Measurements from ENCODE around the gene SPINT4.
"Not testable (repeated sequence)": the region's sequence is repeated elsewhere in the genome, so short reads cannot be mapped to it uniquely, and the experiment has no call there.

The SPINT4 gene

DNA sequence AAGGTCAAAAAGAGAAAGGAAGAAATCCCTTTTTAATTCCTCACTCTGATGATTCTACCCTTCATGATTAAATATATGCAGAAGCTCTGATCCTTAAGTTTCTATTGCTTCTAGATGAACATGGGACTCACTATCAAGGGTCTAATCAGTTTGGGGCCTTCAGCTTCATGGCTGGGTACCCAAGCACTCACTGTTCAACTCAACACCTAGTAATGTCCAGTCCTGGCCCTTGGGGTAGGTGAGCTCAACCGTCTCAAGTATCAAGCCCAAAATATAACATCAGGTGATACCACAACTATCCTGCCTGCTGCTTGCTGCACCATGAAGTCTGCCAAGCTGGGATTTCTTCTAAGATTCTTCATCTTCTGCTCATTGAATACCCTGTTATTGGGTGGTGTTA lies at the start of gene SPINT4:
Gene SPINT4, plus strand, starts transcription at position 301 of the 400 bp plus-strand sequence. Its CDS starts 21 bp downstream, at position 322.
- DNase-seq, result no peak

DNA sequence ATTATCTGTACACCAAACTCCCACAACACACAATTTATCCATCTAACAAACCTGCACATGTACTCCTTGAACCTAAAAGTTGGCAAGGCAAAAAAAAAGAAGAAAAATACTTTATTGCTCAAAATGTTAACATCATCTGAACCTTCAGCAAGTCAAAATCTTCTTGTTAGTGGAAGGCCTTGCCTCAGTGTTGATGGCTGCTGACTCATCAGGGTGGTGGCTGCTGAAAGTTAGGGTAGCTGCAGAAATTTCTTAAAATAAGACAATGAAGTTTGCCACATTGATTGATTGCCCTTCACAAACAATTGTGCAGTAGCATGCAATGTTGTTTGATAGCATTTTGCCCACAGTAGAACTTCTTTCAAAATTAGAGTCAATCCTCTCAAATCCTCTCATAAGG lies 49.4 kb upstream of the SPINT4 start:
- no peak for DNase-seq

DNA sequence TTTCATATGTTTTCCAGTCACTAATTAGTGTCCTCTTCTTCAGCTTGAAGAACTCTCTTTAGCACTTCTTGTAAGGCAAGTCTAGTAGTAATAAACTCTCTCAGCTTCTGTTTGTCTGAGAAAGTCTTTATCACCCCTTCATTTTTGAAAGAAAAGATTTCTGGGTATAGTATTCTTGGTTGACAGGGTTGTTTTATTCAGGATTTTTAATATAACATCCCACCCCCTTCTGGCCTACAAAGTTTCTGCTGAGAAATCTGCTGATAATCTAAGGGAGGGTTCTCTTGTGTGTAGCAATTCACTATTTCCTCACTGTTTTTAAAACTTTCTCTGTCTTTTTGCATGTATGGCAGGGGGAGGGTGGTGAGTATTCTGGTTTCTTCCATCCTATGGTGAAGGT lies 42.5 kb upstream of the SPINT4 start:
- DNase-seq, result no peak

DNA sequence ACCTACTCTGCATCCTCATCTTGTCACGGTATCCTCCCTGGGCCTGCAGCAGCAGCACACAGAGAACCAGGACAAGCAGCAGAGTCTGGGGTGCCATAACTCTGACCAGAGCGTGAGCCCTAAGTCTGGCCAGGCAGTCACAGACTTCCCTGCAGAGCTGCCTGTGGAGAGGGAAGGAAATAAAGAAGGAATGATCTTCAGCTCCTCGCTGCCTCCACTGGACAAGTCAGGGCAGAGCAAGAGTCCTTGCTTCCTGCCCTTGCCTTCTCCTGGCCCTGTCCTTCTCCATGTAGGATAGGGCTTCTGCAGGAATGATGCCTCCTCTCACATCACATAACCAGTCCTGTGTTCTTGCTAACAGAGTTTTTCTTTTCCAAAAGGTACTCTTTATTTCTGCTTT lies 36.3 kb upstream of the SPINT4 start:
- DNase-seq, result no peak

DNA sequence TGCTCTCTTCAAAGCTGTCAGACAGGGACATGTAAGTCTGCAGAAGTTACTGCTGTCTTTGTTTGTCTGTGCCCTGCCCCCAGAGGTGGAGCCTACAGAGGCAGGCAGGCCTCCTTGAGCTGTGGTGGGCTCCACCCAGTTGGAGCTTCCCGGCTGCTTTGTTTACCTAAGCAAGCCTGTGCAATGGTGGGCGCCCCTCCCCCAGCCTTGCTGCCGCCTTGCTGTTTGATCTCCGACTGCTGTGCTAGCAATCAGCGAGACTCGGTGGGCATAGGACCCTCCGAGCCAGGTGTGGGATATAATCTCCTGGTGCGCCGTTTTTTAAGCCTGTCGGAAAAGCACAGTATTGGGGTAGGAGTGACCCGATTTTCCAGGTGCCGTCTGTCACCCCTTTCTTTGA lies 28.8 kb upstream of the SPINT4 start:
- not testable (repeated sequence) for DNase-seq

DNA sequence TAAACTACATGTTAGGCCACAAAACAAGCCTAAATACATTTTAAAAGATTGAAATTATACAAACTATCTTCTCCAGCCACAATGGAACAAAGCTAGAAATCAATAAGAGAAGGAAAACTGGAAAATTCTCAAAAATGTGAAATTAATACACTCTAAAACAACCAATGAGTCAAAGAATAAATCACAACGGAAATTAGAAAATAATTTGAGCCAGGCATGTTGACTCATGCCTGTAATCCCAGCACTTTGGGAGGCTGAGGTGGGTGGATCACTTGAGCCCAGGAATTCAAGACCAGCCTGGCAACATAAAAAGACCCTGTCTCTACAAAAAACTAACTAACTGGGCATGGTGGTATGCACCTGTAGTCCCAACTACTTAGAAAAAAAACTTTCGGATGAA lies 26.7 kb upstream of the SPINT4 start:
- no peak for DNase-seq

DNA sequence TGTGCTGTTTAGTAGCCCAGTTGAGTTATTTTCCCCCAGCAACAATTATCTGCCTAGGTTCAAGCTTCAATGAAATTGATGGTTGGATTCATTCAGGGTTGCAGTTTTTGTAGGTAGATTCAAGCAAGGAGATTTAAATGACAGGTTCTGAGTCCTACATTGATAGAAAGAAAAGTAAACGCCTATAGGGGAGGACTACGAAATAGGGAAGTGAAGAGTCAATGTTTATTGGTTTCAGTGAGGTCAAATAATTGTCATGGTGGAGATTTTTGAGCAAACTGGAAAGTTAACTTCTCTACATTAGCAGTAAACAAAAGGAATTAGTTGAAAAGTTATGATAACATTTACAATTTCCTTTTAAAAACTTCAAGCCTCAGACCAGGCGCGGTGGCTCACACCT lies 21.0 kb upstream of the SPINT4 start:
- no peak for DNase-seq

DNA sequence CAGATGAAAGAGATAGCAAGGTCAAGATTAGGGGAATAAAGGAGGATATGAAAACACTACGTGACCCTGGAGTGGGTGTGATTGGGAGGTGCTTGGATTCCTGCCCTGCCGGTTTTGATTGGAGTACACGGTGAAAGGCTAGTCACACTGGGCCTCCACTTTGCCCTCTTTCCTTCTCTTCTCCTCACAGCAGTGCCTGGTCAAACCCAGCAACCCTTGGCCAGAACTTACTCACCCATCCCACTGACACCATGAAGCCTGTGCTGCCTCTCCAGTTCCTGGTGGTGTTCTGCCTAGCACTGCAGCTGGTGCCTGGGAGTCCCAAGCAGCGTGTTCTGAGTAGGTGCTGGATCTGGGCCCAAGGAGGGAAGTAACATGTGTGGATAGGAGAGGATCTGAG lies 20.3 kb upstream of the SPINT4 start, which contains the start of gene WFDC13:
Gene WFDC13, plus strand, starts transcription at position 166 of the 400 bp plus-strand sequence. Its CDS starts 86 bp downstream, at position 252.
- no peak for DNase-seq

DNA sequence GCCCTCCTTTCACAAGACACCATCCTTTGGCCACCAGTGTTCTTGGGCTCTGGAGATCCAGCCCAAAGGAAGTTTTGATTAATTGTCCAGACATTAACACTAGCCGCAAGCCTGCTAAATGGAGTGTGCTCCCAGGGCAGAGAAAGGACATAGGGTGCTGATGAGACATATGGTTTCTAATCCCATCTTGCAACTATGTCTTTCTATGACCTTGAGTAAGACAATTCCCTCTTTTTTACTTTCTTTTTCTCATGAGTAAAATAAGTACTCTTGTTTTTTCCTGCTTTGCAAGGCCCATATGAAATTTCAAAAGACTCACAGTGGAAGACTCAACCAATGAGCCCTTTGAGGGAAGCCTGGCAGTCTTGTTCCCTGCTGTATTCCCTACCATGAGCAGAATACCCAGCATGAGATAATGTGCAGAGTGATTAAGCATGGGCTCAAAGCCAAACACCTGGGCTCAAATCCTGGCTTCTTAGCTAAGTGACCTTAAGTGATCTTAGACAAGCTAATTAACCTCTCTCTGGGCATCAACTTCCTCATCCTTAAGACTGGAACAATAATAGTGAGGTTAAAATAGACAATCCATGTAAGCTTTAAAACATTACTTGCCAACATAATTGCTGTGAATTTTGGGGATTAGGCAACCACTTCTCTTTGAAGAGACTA lies 17.0 kb upstream of the SPINT4 start, which contains the start of gene WFDC10B:
Gene WFDC10B, minus strand, starts transcription at position 51 of the 669 bp plus-strand sequence. CDS start 19,027 bp downstream, outside the sequence.
- DNase-seq, result no peak

DNA sequence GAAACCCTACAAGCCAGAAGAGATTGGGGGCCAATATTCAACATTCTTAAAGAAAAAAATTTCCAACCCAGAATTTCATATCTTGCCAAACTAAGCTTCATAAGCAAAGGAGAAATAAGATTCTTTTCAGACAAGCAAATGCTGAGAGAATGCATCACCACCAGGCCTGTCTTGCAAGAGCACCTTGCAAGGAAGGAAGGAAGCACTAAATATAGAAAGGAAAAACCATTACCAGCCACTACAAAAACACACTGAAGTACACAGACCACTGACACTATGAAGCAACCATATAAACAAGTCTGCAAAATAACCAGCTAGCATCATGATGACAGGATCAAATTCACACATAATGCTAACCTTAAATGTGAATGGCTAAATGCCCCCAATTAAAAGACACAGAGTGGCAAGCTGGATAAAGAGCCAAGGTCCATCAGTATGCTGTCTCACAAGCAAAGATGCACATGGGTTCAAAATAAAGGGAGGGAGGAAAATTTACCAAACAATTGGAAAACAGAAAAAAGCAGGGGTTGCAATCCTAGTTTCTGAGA lies 5.9 kb upstream of the SPINT4 start:
- DNase-seq, result not testable (repeated sequence)

DNA sequence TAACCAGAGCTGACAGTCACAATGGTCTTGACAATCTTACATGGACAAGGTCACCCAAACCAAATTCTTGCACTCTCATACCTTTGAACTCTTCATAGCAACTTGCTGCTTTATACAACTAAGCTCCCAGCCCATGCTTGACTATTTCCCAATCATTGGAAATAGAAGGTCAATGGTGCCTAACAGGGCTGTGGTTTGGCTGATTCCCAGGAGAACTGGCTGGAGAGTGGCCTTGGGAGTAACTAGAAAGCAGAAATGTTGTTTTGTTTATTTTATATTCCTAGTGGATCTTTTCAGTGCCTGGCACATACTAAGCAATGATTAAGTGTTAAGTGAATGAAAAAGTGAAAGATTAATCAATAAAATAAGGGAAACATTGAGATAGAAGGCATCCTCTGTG lies 3.0 kb downstream of the SPINT4 start:
- DNase-seq, result no peak

DNA sequence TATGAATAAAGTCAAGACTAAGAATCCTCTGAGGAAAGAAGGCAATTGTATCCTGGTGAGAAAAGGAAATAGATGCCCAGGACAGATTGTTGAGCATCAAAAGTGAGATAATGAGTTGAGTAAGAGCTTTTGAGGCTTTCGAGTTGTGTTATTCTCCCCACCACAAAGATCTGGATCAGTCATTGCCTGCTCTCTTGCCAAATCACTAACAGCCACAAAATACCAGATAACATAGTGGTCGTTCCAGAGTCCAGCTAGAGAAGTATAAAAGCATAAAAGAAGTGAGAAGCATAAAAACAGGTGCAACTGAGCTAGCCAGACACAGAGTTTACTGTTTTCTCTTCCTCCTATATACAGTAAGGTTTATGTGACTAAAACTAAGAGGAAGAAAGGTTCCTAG lies 4.9 kb downstream of the SPINT4 start:
- no peak for DNase-seq

DNA sequence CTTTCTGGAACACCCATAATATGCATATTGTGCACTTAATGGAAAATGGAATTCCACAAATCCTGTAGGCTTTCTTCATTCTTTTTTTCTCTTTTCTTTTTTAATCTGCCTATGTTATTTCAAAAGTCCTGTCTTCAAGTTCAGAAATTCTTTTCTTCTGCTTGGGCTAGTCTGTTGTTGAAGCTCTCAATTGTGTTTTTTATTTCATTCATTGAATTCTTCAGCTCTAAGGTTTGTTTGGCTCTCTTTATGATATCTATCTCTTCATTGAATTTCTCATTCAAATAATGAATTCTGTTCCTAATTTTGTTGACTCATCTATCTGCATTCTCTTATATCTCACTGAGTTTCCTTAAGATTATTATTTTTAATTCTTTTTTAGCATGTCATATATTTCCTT lies 10.1 kb downstream of the SPINT4 start:
- DNase-seq, result no peak

DNA sequence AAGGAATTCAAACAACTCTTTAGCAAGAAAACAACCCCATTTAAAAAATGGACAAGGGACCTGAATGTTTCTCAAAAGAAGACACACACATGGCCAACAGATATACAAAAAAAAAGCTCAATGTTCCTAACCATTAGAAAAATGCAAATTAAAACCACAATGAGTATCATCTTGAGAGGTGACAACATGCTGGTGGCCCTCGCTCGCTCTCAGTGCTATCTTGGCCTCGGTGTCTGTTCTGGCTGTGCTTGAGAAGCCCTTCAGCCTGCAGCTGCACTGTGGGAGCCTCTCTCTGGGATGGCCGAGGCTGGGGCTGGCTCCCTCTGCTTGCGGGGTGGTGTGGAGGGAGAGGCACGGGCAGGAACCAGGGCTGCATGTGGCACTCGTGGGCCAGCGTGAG lies 13.4 kb downstream of the SPINT4 start:
- DNase-seq, result no peak

DNA sequence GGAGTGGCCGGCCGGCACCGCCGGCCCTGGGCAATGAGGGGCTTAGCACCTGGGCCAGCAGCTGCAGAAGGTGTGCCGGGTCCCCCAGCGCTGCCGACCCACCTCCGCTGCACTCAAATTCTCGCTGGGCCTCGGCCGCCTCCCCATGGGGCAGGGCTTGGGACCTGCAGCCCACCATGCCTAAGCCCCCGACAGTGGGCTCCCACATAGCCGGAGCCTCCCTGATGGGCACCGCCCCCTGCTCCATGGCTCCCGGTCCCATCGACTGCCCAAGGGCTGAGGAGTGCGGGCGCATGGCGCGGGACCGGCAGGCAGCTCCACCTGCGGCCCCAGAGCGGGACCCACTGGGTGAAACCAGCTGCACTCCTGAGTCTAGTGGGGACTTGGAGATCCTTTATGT lies 13.8 kb downstream of the SPINT4 start:
- DNase-seq, result no peak

DNA sequence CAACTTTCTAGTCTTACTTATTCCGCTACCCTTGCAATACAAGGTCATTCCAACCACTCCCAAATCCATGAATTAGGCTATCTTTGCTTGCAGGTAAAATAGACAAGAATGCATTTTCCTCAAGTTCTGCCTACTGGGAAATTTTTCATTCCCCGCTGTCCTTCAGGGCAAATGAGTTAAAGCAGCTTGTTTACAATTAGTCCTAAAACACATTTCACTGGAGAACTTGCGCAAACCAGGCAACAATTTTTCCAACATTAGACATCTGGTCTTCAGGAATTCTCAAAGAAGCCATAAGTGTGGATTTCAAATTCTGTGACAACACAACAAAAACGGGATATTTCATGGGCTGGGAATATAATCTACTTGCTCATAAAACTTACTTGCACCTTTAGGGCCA lies 20.4 kb downstream of the SPINT4 start:
- no peak for DNase-seq

DNA sequence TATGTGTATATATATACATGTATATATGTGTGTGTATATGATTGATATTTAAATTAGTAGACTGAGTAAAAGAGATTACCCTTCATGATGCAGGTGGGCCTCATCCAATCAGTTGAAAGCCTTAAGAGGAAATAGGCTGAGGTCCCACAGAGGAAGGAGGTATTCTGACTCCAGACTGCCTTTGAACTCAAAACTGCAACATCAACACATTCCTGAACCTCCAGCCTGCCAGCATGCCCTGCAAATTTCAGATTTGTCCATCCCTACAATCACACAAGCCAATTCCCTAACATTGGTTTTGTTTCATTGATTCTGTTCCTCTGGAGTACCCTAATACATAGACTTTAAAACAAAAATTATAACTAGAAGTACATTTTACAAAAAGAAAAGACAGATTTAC lies 22.9 kb downstream of the SPINT4 start:
- no peak for DNase-seq

DNA sequence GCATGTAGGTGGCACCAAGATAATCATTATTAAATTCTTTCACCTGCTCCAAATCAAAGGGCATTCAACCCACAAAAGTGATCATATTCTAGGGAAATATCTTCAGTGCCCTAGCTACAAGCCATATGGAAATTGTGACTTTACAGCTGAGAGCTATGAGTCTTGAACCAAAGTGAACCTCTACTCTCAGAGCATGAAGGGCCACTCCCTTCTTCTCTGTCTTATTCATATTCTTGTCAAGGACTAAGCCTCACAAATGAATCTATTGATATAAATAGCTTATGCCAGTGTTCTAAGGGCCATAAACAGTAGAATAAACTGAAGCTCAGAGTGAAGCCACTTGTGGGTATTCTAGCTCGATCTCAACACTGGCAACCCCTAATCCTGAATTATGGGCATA lies 29.6 kb downstream of the SPINT4 start:
- DNase-seq, result no peak

DNA sequence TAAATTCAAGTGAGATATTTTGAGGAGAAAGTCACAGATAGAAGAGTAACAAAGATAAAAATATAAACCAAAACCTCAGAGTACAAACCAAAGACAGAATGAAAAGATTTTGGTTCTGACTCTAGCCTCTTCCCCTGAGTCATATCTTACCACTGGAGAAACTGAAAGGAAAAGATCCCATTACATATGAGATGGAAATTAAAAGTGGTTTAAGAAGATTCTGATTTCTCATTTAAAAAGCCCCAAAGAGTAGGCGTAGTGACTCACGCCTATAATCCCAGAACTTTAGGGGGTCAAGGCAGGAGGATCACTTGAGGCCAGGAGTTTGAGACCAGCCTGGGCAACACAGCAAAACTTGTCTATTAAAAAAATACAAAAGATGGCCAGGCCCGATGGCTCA lies 30.6 kb downstream of the SPINT4 start:
- DNase-seq, result no peak

DNA sequence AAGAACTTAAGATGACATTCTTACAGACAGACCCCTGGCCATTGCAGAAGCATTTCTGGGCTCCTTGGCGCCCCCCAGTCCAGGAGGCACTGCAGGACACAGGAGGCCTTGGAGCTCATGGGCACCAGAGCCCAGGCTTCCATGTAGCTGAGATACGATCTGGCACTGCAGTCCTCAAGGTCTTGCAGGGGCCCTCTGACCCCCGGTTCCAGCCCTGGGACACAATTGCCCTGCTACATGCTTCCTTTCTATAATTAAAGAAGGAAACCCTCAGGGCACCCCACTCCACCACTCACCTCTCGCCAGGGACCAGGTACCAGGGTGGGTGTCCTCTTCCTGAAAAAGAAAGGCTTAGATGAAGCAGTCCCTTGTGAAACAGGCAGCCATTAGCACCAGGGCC lies 35.9 kb downstream of the SPINT4 start:
- no peak for DNase-seq

DNA sequence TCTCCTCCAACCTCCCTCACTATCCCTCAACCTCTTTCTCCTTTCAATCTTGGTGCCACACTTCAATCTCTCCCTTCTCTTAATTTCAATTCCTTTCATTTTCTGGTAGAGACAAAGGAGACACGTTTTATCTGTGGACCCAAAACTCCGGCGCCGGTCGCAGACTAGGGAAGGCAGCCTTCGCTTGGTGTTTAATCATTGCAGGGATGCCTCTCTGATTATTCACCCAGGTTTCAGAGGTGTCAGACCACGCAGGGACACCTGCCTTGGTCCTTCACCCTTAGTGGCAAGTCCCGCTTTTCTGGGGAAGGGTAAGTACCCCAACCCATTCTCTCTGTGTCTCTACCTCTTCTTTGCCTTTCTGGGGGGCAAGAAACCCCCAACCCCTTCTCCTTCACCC lies 37.8 kb downstream of the SPINT4 start:
- not testable (repeated sequence) for DNase-seq

DNA sequence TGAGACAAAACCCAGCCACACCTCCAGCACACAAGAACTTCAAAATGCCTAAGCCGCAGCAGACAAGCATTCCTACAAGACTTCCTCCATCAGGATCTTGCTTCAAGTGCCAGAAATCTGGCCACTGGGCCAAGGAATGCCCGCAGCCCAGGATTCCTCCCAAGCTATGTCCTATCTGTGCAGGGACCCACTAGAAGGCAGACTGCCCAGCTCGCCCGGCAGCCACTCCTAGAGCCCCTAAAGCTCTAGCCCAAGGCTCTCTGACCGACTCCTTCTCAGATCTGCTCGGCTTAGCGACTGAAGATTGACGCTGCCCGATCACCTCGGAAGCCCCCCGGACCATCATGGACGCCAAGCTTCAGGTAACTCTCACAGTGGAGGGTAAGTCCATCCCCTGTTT lies 39.8 kb downstream of the SPINT4 start:
- not testable (repeated sequence) for DNase-seq

DNA sequence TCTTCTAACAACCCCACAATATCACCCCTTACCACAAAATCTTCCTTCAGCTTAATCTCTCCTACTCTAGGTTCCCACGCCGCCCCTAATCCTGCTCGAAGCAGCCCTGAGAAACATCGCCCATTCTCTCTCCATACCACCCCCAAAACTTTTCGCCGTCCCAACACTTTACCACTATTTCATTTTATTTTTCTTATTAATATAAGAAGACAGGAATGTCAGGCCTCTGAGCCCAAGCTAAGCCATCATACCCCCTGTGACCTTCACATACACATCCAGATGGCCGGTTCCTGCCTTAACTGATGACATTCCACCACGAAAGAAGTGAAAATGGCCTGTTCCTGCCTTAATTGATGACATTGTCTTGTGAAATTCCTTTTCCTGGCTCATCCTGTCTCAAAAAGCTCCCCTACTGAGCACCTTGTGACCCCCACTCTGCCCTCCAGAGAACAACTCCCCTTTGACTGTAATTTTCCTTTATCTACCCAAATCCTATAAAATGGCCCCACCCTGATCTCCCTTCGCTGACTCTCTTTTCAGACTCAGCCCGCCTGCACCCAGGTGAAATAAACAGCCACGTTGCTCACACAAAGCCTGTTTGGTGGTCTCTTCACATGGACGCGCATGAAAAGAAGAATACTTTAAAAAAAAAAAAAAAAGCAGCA lies 42.6 kb downstream of the SPINT4 start:
- not testable (repeated sequence) for DNase-seq

DNA sequence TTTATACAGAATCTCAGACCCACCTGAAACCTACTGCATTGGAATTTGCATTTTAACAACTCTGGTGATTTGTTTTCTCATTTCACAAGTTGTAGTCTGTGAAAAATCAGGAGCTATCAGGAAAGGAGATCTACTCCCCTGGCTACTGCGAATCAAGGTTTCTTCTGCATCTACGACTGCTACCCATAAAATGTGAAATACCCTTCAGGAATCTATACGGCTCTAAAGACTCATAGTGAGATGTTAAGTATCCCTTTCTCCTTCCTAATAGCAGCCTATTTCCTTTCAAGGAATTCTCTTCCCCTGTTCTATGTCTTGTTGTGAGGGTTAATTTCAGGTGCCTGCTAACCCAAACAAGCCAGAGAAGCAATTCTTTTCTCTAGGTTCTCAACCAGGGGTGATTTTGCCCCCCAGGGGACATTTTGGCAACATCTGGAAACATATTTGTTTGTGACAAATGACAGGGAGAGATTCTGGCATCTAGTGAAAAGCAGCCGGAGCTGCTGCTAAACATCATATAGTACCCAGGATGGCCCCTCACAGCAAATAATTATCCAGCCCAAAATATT lies 43.2 kb downstream of the SPINT4 start:
- DNase-seq, result no peak
